CD4-positive, alpha-beta memory T cell (primary cell): ENCODE data around the gene MSN. TPM values are rescaled to one million over a fixed set of nuclear protein-coding genes. Genes with fewer than 3 reads are reported as not detected.

Experiments
- CTCF ChIA-PET: fragments of 350-600 bp; sonication (Branson Sonifier 250); formaldehyde crosslinking; loops from one replicate; lab custom pipeline; 2021; ENCODE audit warnings: inconsistent platforms; ENCODE audit not compliant: partially characterized antibody; lab: Charles Lee
- POLR2A ChIA-PET: fragments of 350-600 bp; sonication (Branson Sonifier 250); formaldehyde crosslinking; loops from one replicate; lab custom pipeline; 2021; ENCODE audit not compliant: partially characterized antibody; lab: Charles Lee
- DNase-seq, 5 donors: peaks; one replicate each; pipeline versions ENCODE4 v3.0.0 to v3.0.0-alpha.2; 2020 to 2022; ENCODE audit warnings: mixed read lengths in 1 of 5
- H3K27ac ChIP-seq: one replicate; pipeline ENCODE4 v1.7.0; 2013; ENCODE audit warnings: low read depth, low read length
- H3K27me3 ChIP-seq: 2 replicates; pipeline ENCODE4 v1.7.0; 2013; ENCODE audit warnings: mild to moderate bottlenecking, low read length, moderate library complexity; ENCODE audit not compliant: insufficient read depth
- H3K36me3 ChIP-seq: 2 replicates; pipeline ENCODE4 v1.7.0; 2013; ENCODE audit warnings: mild to moderate bottlenecking, low read length, moderate library complexity; ENCODE audit not compliant: insufficient read depth
- H3K4me1 ChIP-seq: 2 replicates; pipeline ENCODE4 v1.7.0; 2013; ENCODE audit warnings: mild to moderate bottlenecking, low read length, moderate library complexity; ENCODE audit not compliant: insufficient read depth
- H3K4me3 ChIP-seq, 2 donors: one replicate each; pipeline ENCODE4 v1.7.0; 2013; ENCODE audit warnings: low read length in 2 of 2, mild to moderate bottlenecking in 1 of 2
- H3K9me3 ChIP-seq, 2 donors: one replicate each; pipeline ENCODE4 v1.7.0; 2013; ENCODE audit warnings: low read length in 2 of 2, control low read depth in 1 of 2; ENCODE audit not compliant: control insufficient read depth in 1 of 2
- H3K27ac Mint-ChIP-seq, 7 donors: one replicate each; pipeline ENCODE4 v1.8.0; 2020 to 2021; ENCODE audit warnings: mixed read lengths in 7 of 7, mild to moderate bottlenecking in 6 of 7, inconsistent platforms in 3 of 7, moderate library complexity in 3 of 7
- H3K27me3 Mint-ChIP-seq, 2 donors: one replicate each; pipeline ENCODE4 v1.8.0; 2020 to 2021; ENCODE audit warnings: mixed read lengths in 2 of 2
- H3K36me3 Mint-ChIP-seq, 2 donors: one replicate each; pipeline ENCODE4 v1.8.0; 2020 to 2021; ENCODE audit warnings: mixed read lengths in 2 of 2, inconsistent platforms in 1 of 2, mild to moderate bottlenecking in 1 of 2
- H3K4me1 Mint-ChIP-seq, 4 donors: one replicate each; pipeline ENCODE4 v1.8.0; 2020 to 2021; ENCODE audit warnings: mixed read lengths in 4 of 4, mild to moderate bottlenecking in 1 of 4
- H3K4me3 Mint-ChIP-seq, 8 donors: one replicate each; pipeline ENCODE4 v1.8.0; 2020 to 2021; ENCODE audit warnings: mixed read lengths in 8 of 8, mild to moderate bottlenecking in 7 of 8, moderate library complexity in 6 of 8, inconsistent platforms in 3 of 8
- H3K9me3 Mint-ChIP-seq, 8 donors: one replicate each; pipeline ENCODE4 v1.8.0; 2020 to 2021; ENCODE audit warnings: mixed read lengths in 8 of 8, mild to moderate bottlenecking in 5 of 8, inconsistent platforms in 3 of 8, moderate library complexity in 1 of 8
- intact Hi-C: fragments of 100-400 bp; cut with micrococcal nuclease; formaldehyde crosslinking; loops from one replicate; pipeline ENCODE4 v1.15.1; 2023
- polyA plus RNA-seq, 2 donors: library from polyadenylated mRNA; unstranded; fragments of 300-500 nt; fragmentation: Illumina TruSeq; gene quantifications; one replicate each; pipeline ENCODE4 v1.2.3, GENCODE V29; 2021
- total RNA-seq, 2 experiments: library from RNA; stranded (reverse); gene quantifications; one replicate each; pipeline ENCODE4 v1.2.3, GENCODE V29; 2021

MSN gene
- total and polyA plus RNA-seq, 4 experiments from 2014 or later: 334 to 669 (median 468) TPM

DNA sequence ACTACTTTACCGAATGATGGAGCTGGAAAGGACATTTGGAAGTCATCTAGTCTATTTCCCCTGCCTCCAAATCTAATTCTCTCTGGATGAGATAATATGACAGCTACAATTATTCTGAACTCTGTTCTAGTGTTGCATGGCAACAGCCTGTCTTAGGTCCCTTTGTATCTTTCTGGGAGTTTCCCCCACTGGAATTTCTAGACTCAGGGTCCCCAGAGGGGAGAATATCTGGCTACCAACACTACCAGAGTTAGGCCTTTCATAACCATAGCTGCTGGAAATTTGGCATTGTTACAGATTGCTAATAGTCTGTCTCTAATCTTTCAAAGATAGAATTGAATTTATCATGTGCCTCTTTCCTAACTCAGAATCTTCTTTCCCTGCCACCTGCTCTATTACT is 4.5 kb downstream of the MSN start:
- intact Hi-C loops: loop anchor here (10.0 kb wide), 1 partner anchor 53 kb away; no protein-coding TSS in a partner anchor
- POLR2A ChIA-PET: interaction anchor here (0.6 to 10.9 kb wide), 4 partner anchors 9 to 70 kb away, joined by 3 to 106 read pairs (median 4); no protein-coding TSS in a partner anchor
- Mint-ChIP-seq H3K9me3 (peaks cover 0 to 1% (median 0%) of the 10 kb centered on the region in 8 donors), H3K27me3 (no peaks in the 10 kb centered on the region), H3K27ac (peak overlapping the region; percentile 19 to 89 (median 77)), H3K4me3 (peak overlapping the region; percentile 85 to 97 (median 94)), H3K4me1 (peaks cover 46 to 87% (median 56%) of the 10 kb centered on the region in 4 donors), H3K36me3 (peaks cover 50 to 67% of the 10 kb centered on the region in 2 donors)
- Histone ChIP-seq H3K4me1 (peaks cover 68% of the 10 kb centered on the region), H3K9me3 (no peaks in the 10 kb centered on the region), H3K27me3 (no peaks in the 10 kb centered on the region), H3K36me3 (no peaks in the 10 kb centered on the region), H3K27ac (peak overlapping the region; percentile 67), H3K4me3 (peak overlapping the region in 1 of 2 donors; percentile 13)
- no peak for DNase-seq
- CTCF ChIA-PET: interaction anchor here (0.9 to 1.2 kb wide), 3 partner anchors 14 to 76 kb away, joined by 3 to 4 read pairs (median 3); no protein-coding TSS in a partner anchor

DNA sequence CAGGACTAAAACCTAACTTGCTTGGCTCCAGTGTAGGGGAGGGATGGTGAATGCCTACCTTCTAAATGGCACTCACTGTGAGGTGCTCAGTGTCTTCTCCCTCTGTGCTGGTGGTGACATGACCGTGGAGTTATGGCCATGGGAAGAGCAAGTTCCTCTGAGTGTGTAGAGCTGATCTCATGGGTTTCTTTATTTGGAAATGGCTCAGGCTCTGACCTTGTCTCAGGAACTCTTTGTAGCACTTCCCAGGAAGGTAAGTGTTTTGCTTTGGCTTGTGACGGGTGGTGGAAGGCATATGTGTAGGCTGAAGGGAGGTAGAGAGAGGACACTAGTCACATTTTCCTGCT is 6.4 kb downstream of the MSN start:
- Mint-ChIP-seq H3K4me1 (peaks cover 54 to 94% (median 66%) of the 10 kb centered on the region in 4 donors), H3K27me3 (no peaks in the 10 kb centered on the region), H3K36me3 (peaks cover 57 to 71% of the 10 kb centered on the region in 2 donors), H3K27ac (peak overlapping the region; percentile 43 to 96 (median 86)), H3K9me3 (no peaks in the 10 kb centered on the region), H3K4me3 (peak overlapping the region; percentile 80 to 97 (median 91))
- intact Hi-C loops: loop anchor here (1.0 to 10.0 kb wide), 3 partner anchors 23 to 79 kb away; no protein-coding TSS in a partner anchor
- peaks cover 84% of the 10 kb centered on the region for H3K4me1 ChIP-seq
- H3K4me3 ChIP-seq: peak overlapping the region; percentile 36 to 39
- peak overlapping the region; percentile 67 for H3K27ac ChIP-seq
- H3K9me3 ChIP-seq: no peaks in the 10 kb centered on the region
- DNase-seq: no peak
- no peaks in the 10 kb centered on the region for H3K36me3 ChIP-seq
- no peaks in the 10 kb centered on the region for H3K27me3 ChIP-seq
- ChIA-PET POLR2A (interaction anchor here (0.8 to 10.9 kb wide), 8 partner anchors 18 to 312 kb away, joined by 3 to 106 read pairs (median 4); no protein-coding TSS in a partner anchor), CTCF (interaction anchor here (1.0 to 2.9 kb wide), 10 partner anchors 16 to 77 kb away, joined by 3 to 12 read pairs (median 6); no protein-coding TSS in a partner anchor)

DNA sequence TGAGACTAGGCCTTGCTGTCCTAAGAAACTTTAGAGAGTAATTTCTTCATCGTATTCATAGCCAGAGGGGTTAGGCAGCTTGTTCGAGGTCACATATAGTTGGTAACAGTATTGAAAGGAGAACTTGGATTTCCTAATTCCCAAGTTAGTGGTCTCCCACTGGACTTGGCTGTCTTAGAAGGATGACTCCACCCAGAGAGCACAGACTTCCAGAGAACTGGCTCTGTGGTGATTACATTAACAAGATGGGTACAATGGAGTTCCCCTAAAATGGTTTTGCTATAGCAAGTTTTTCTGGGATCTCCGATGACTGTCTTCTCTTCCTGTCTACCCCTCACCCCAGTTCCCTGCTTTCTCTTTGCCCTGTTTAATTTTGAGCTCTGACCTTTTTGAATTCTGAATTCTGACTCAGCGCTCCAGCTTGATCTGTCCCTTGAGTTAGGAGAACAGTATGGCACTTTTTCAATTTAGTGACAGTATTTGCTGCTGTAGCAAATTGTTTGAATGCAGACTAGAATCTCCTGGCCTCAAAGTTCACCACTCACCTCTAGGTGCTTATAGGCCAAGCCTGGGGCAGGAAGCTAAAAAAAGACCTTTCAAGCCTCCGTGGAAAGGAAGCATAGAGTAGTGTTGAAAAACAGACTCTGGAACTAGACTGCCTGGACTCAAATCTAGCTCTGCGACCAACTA is 6.9 kb downstream of the MSN start:
- Histone ChIP-seq H3K4me1 (peaks cover 90% of the 10 kb centered on the region), H3K4me3 (peak overlapping the region in 1 of 2 donors; percentile 36), H3K9me3 (no peaks in the 10 kb centered on the region), H3K36me3 (peaks cover 3% of the 10 kb centered on the region), H3K27ac (peak overlapping the region; percentile 67), H3K27me3 (no peaks in the 10 kb centered on the region)
- H3K27me3 Mint-ChIP-seq: no peaks in the 10 kb centered on the region
- peaks cover 59 to 94% (median 70%) of the 10 kb centered on the region in 4 donors for H3K4me1 Mint-ChIP-seq
- ChIA-PET CTCF (interaction anchor here (0.8 to 2.9 kb wide), 10 partner anchors 14 to 78 kb away, joined by 3 to 12 read pairs (median 5); no protein-coding TSS in a partner anchor), POLR2A (interaction anchor here (0.7 to 10.9 kb wide), 8 partner anchors 12 to 102 kb away, joined by 3 to 106 read pairs (median 4); no protein-coding TSS in a partner anchor)
- intact Hi-C loops: loop anchor here (1.0 to 10.0 kb wide), 3 partner anchors 22 to 79 kb away; no protein-coding TSS in a partner anchor
- peak in 4 of 5 donors; percentile 26 to 66 (median 40) for DNase-seq
- peaks cover 59 to 71% of the 10 kb centered on the region in 2 donors for H3K36me3 Mint-ChIP-seq
- peak overlapping the region; percentile 80 to 97 (median 91) for H3K4me3 Mint-ChIP-seq
- peak overlapping the region; percentile 43 to 96 (median 86) for H3K27ac Mint-ChIP-seq
- no peaks in the 10 kb centered on the region for H3K9me3 Mint-ChIP-seq

DNA sequence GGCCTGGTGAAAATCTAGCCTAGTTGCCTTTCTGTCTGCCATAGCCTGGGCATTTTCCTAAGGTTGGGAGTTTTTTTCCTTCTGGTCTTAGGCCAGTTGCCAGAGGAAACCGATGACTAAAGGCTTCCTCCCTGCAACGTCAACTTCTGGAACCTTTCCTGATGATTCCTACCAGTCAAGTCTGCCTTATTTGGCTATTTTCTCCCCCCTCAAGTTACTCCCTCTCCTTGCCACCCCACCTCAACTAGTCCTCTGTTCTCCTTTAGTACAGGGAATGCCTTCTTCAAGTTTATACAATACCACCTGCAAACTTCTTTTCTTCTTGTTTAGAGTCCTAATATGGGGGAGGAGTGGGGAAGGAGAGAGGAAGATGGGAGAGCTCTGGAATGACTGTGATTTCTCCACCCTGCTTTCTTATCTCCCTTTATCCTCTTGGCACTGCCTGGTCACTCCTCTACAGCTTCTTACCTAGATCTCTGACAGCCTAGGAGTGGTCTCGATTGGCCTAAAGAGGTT is 10.6 kb downstream of the MSN start:
- POLR2A ChIA-PET: interaction anchor here (0.6 to 1.5 kb wide), 4 partner anchors 11 to 307 kb away, joined by 3 to 7 read pairs (median 5); partner anchors contain the start of gene MSN
- peaks cover 46 to 67% of the 10 kb centered on the region in 2 donors for H3K36me3 Mint-ChIP-seq
- H3K27ac ChIP-seq: no peak overlapping the region
- no peaks in the 10 kb centered on the region for H3K27me3 Mint-ChIP-seq
- H3K9me3 ChIP-seq: no peaks in the 10 kb centered on the region
- H3K9me3 Mint-ChIP-seq: no peaks in the 10 kb centered on the region
- H3K4me1 Mint-ChIP-seq: peaks cover 65 to 97% (median 78%) of the 10 kb centered on the region in 4 donors
- intact Hi-C loops: loop anchor here (10.0 kb wide), 1 partner anchor 47 kb away; no protein-coding TSS in a partner anchor
- no peaks in the 10 kb centered on the region for H3K27me3 ChIP-seq
- peaks cover 5% of the 10 kb centered on the region for H3K36me3 ChIP-seq
- CTCF ChIA-PET: interaction anchor here (1.6 kb wide), 1 partner anchor 13 kb away, joined by 3 read pairs; no protein-coding TSS in a partner anchor
- peak overlapping the region in 7 of 8 donors; percentile 57 to 83 (median 70) for H3K4me3 Mint-ChIP-seq
- H3K4me3 ChIP-seq: no peak overlapping the region
- no peak for DNase-seq
- peaks cover 100% of the 10 kb centered on the region for H3K4me1 ChIP-seq
- peak overlapping the region; percentile 2 to 92 (median 68) for H3K27ac Mint-ChIP-seq

DNA sequence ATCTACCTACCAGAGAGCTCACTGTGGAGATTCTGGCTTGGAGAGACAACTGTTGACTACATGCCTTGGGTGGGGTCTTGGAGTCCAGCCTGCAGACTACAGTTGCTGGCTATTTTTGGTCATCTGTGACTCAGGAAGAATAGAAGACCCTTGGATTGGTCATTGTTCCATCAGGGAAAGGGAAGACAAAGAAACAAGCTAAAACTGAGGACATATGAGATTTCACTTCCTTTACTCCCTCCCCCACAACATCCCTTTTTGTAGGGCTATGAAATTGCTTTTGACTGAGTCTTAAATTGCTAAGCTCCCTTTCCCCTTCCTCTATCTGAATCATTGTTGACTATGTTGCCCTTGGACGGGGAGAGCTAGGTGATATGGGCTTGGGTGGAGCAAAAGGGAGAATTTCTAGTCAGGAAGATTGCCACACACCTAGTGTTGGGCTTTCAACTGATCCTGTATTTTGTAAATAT is 11.7 kb downstream of the MSN start:
- POLR2A ChIA-PET: interaction anchor here (0.5 to 1.5 kb wide), 8 partner anchors 9 to 81 kb away, joined by 3 to 7 read pairs (median 4); partner anchors contain the start of gene MSN
- peak overlapping the region; percentile 42 to 91 (median 84) for H3K27ac Mint-ChIP-seq

DNA sequence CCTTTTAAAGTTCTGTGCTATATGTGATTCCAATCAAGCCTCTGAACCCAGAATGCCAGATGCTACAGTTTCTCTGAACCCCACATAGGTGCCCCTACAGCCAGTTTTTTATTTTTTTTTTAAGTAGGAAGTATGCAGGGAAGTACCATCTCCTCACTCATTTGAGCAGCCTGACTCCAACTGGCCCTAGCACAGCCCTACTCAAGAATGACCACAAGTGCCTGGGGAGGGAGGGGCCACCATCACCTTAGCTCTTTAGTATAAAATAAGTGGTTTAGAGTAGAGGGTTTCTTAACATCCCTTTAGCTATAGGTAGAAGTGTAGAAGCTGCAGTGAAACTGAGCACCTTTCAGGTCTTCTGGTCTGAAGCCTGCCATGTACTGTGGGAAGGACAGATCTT is 14.4 kb downstream of the MSN start:
- Mint-ChIP-seq H3K27me3 (no peaks in the 10 kb centered on the region), H3K9me3 (no peaks in the 10 kb centered on the region), H3K36me3 (peaks cover 29 to 59% of the 10 kb centered on the region in 2 donors), H3K4me3 (peak overlapping the region in 6 of 8 donors; percentile 43 to 83 (median 62)), H3K27ac (peak overlapping the region in 3 of 7 donors; percentile 29 to 86 (median 43)), H3K4me1 (peaks cover 64 to 92% (median 80%) of the 10 kb centered on the region in 4 donors)
- Histone ChIP-seq H3K9me3 (no peaks in the 10 kb centered on the region), H3K4me1 (peaks cover 97% of the 10 kb centered on the region), H3K27me3 (no peaks in the 10 kb centered on the region), H3K4me3 (no peak overlapping the region), H3K36me3 (peaks cover 5% of the 10 kb centered on the region), H3K27ac (no peak overlapping the region)
- intact Hi-C loops: loop anchor here (2.0 kb wide), 1 partner anchor 13 kb away; no protein-coding TSS in a partner anchor
- ChIA-PET POLR2A (interaction anchor here (1.0 kb wide), 1 partner anchor 9 kb away, joined by 4 read pairs; no protein-coding TSS in a partner anchor), CTCF (no interaction called here)
- DNase-seq: no peak

More for the DNA sequence above, 11.7 kb downstream of the MSN start:
- Histone ChIP-seq H3K36me3 (peaks cover 5% of the 10 kb centered on the region), H3K4me1 (peaks cover 97% of the 10 kb centered on the region), H3K4me3 (no peak overlapping the region), H3K27ac (peak overlapping the region; percentile 10), H3K27me3 (no peaks in the 10 kb centered on the region), H3K9me3 (no peaks in the 10 kb centered on the region)
- H3K36me3 Mint-ChIP-seq: peaks cover 46 to 66% of the 10 kb centered on the region in 2 donors
- no peak for DNase-seq
- intact Hi-C loops: loop anchor here (10.0 kb wide), 1 partner anchor 46 kb away; no protein-coding TSS in a partner anchor
- H3K27me3 Mint-ChIP-seq: no peaks in the 10 kb centered on the region
- CTCF ChIA-PET: interaction anchor here (1.2 to 1.6 kb wide), 2 partner anchors 11 to 20 kb away, joined by 3 read pairs; no protein-coding TSS in a partner anchor
- peak overlapping the region; percentile 22 to 83 (median 59) for H3K4me3 Mint-ChIP-seq
- H3K4me1 Mint-ChIP-seq: peaks cover 64 to 97% (median 79%) of the 10 kb centered on the region in 4 donors
- no peaks in the 10 kb centered on the region for H3K9me3 Mint-ChIP-seq
